ENCODE measurements around the gene SEH1L.

SEH1L gene

GRCh38 chr18:12928206-12928605, 19.6 kb upstream of the SEH1L start:
- DNase-seq (ENCODE audit: low read depth in 2 of 2), result no peak
- TF ChIP-seq CTCF (IDR thresholded peaks at IDR 0.05; ENCODE audit: low read depth, low read length), result no peak
- no peak overlapping the region for H3K4me3 ChIP-seq (replicated peaks in 1 of 2; ENCODE audit: low read depth in 2 of 2, low read length in 2 of 2)

GRCh38 chr18:12928641-12929040, 19.2 kb upstream of the SEH1L start:
- H3K4me3 ChIP-seq (replicated peaks in 1 of 2; ENCODE audit: low read depth in 2 of 2, low read length in 2 of 2), result no peak overlapping the region
- no peak for TF ChIP-seq CTCF (IDR thresholded peaks at IDR 0.05; ENCODE audit: low read depth, low read length)
- DNase-seq (ENCODE audit: low read depth in 2 of 2), result no peak

- no peak overlapping the region for H3K4me3 ChIP-seq (replicated peaks in 1 of 2; ENCODE audit: low read depth in 2 of 2, low read length in 2 of 2)
- DNase-seq (ENCODE audit: low read depth in 2 of 2), result no peak
- TF ChIP-seq CTCF (IDR thresholded peaks at IDR 0.05; ENCODE audit: low read depth, low read length), result no peak
Observed at GRCh38 chr18:12929477-12930083, 18.2 kb upstream of the SEH1L start.

GRCh38 chr18:12930376-12930775, 17.4 kb upstream of the SEH1L start:
- DNase-seq (ENCODE audit: low read depth in 2 of 2), result no peak
- TF ChIP-seq CTCF (IDR thresholded peaks at IDR 0.05; ENCODE audit: low read depth, low read length), result no peak
- no peak overlapping the region for H3K4me3 ChIP-seq (replicated peaks in 1 of 2; ENCODE audit: low read depth in 2 of 2, low read length in 2 of 2)

- H3K4me3 ChIP-seq (replicated peaks in 1 of 2; ENCODE audit: low read depth in 2 of 2, low read length in 2 of 2), result no peak overlapping the region
- no peak for DNase-seq (ENCODE audit: low read depth in 2 of 2)
- no peak for TF ChIP-seq CTCF (IDR thresholded peaks at IDR 0.05; ENCODE audit: low read depth, low read length)
Observed at GRCh38 chr18:12930908-12931307, 16.9 kb upstream of the SEH1L start.

- H3K4me3 ChIP-seq (replicated peaks in 1 of 2; ENCODE audit: low read depth in 2 of 2, low read length in 2 of 2), result no peak overlapping the region
- no peak for TF ChIP-seq CTCF (IDR thresholded peaks at IDR 0.05; ENCODE audit: low read depth, low read length)
- no peak for DNase-seq (ENCODE audit: low read depth in 2 of 2)
Observed at GRCh38 chr18:12933327-12933726, 14.5 kb upstream of the SEH1L start.

- peak; percentile 90 to 93 for DNase-seq (ENCODE audit: low read depth in 2 of 2)
- no peak overlapping the region for H3K4me3 ChIP-seq (replicated peaks in 1 of 2; ENCODE audit: low read depth in 2 of 2, low read length in 2 of 2)
- peak; percentile 90 for TF ChIP-seq CTCF (IDR thresholded peaks at IDR 0.05; ENCODE audit: low read depth, low read length)
Observed at GRCh38 chr18:12934454-12935071, 13.2 kb upstream of the SEH1L start.

Measured in cardiac fibroblast (primary cell).